DMS79 (cell line): Measurements from ENCODE around the gene DCBLD1.
"Not testable (repeated sequence)": the region's sequence is repeated elsewhere in the genome, so short reads cannot be mapped to it uniquely, and the experiment has no call there.

Source experiments
- DNase-seq: peaks from one replicate; lab custom pipeline; 2025; lab: John Stamatoyannopoulos, UW

DCBLD1 gene

GRCh38 chr6:117482240-117483003 lies at the start of gene DCBLD1:
DCBLD1 (plus strand) TSS chr6:117482674; CDS start chr6:117482782, 108 bp downstream.
- DNase-seq: peak; percentile 59

DNA sequence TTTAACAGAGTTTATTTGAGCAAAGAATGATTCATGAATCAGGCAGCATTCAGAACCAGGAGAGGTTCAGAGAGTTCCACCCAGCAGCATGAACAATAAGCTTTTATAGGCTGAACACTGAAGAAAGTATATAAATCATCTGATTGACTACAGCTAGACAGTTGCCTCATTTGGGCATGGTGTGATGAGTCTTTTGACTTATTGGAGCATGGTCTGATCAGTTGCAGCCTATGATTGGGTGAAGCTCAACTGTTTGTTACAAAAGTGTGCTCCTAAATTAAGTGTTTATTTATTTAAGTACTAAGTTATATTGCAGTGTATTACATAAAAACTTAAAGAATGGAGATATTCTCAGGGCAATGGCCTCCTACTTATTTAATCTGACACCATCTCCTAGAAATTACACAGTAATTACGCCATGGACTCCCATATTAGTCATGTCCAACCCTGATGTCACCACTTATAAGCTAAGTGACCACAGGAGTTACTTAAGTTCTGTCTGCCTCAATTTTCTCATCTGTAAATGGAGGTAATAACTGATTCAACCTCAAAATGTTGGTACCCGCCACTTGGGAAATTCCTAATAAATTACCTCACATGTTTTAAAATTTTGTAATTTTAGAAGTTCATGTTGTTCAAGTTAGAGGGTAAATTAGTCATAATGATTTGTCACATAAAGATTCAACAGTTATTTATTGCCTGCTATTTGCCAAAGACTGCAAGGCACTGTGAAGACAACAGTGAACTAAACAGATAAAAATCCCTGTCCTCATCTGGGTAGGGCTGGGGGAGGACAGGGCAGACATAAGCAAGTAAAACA lies 41.6 kb upstream of the DCBLD1 start:
- DNase-seq: no peak

DNA sequence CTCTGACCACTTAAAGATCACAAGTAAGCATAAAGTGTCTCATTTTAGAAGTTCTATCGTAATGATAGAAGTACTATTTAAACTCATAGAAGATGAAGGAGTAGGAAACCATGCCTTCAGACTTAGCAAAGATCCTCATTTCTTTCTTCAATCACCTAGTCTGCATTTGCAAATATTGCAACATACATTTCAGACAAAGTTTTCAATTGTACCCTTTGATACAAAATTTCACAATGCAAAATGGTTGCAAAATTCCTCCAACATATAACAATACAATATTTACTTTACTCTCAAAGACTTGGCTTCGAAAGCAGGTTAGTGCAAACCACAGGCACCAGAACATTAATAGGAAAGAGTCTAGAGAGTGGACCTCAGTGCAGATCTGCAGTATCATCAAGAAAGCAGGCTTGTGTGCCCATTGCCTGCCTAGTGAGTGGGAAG lies 40.6 kb upstream of the DCBLD1 start:
- no peak for DNase-seq

GRCh38 chr6:117442313-117442712 lies 40.2 kb upstream of the DCBLD1 start:
- not testable (repeated sequence) for DNase-seq

- DNase-seq: no peak
Observed at GRCh38 chr6:117444600-117444999, 37.9 kb upstream of the DCBLD1 start.

GRCh38 chr6:117446861-117447260 lies 35.6 kb upstream of the DCBLD1 start:
- no peak for DNase-seq

DNA sequence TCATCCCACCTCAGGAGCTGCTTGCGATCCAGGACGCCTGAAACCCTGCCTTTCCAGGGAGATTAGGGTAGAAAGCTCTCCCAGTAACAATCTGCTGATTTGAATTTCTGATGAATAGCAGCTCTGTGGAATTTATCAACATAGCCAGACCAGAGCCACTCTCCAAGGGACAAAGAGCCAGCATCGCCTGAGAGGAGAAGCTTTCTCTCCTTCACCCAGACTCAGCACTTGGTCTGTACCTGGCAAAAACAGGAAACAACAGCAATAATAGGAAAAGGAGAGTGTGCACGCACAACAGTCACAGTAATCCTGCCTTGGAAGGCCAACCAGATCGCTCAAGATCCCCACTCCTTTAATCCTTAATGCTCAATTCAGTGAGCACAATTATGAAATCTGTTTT lies 34.5 kb upstream of the DCBLD1 start:
- DNase-seq: no peak

- DNase-seq: no peak
Observed at GRCh38 chr6:117448732-117449485, 33.6 kb upstream of the DCBLD1 start.

DNA sequence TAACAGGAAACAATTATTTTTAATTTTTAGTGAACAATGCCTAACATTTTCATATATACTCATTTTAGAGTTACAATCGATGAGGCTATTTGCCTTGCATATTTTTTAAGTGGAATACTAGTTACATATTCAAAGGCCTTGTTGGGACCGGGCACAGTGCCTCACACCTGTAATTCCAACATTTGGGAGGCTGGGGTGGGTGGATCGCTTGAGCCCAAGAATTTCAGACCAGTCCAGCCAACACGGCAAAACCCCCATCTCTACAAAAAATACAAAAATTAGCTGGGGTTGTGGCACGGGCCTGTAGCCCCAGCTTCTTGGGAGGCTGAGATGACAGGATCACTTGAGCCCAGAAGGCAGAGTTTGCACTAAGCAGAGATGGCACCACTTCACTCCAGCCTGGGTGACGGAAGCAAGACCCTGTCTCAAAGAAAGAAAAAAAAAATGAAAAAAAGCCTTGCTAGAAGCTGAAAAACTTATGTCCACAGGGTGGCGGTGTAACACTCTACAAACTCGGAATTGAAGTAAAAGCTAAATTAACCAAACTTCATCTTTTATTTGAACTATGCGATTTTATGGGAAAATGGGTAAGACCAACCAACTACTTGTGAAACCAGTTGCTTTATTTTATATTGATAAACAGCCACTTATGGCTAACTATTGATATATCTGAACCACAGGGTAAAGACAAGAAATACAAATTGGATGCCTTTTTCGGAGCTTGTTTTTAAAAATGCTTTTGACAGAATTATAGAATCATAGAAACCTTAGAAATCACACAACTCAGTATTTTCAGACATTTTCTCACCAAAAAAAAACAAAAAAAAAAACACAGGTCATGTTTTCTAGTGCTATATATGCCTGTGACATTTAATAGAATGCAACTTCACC lies 32.7 kb upstream of the DCBLD1 start:
- peak; percentile 19 for DNase-seq

- DNase-seq: no peak
Observed at GRCh38 chr6:117451671-117452070, 30.8 kb upstream of the DCBLD1 start.

DNA sequence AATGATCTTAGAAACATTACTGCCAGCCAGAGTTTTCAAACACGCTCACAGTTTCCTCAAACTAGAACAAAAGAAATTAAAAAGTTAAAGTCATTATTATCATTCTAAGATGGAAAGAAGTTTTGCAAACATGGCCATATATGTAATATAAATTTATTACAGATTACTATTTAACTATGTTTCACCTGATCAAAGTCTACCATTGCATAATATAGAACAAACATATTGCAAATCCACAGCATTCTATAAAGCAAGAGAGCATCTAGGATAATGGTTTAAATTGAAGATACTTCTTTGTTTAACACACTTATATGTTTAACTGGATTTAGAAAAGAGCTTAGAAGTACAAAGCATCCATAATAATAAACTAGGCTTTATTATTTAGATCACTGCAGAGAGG lies 26.2 kb upstream of the DCBLD1 start:
- no peak for DNase-seq

GRCh38 chr6:117456998-117457397 lies 25.5 kb upstream of the DCBLD1 start:
- no peak for DNase-seq

- no peak for DNase-seq
Observed at GRCh38 chr6:117459204-117459944, 23.1 kb upstream of the DCBLD1 start.

DNA sequence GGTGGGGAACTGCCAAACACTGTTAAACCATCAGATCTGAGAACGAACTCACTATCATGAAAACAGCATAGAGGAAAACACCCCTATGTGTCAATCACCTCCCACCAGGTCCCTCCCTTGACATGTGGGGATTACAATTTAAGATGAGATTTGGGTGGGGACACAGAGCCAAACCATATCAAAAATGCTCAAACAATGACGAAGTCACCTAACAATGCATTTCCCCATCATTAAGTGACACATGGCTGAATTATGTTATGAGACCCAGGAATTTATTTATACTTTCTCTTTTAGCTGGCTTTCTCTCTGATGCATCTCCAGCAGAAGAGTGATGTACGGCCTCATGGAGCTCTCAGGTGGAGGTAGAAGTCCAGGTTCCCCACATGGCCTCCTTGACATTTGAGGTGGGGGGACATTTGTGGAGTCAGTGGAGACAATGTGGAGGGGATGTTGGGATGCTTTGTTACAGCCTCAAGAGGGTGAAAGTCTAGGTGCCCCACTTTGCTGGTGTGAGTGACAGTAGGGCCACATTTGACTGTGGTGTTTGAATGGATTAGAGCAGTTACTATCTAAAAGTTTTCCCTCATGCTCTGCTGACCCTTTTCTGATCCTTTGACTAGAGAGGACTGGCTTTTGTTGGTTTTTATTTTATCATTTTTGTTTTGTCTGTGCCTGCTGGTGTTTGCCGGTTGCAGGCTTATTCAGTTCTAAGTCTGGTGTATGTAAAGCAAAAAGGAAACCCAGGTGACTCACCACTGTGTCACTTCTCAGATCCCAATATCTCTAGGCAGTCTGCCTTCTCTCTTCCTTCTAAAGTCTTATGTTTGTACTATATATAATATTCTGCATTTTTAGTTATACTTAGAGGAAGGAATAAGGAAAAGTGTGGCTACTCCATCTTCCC lies 18.5 kb upstream of the DCBLD1 start:
- no peak for DNase-seq

- no peak for DNase-seq
Observed at GRCh38 chr6:117464700-117465099, 17.8 kb upstream of the DCBLD1 start.

DNA sequence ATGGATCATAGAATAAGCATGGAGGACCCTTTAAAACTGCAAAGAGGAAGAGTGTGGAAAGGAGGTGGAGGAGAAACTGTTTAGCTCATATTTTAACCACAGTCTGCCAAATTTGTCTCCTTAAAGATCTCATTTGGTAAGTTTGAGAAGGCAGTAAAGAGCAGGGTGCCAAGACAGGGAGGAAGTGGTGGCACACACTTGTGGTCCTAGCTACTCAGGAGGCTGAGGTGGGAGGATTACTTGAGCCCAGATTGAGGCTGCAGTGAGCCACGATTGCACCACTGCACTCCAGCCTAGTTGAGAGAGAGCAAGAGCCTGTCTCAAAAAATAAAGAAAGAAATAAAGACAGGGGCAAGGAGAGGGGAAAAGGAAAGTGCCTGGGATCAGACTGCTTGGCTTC lies 16.8 kb upstream of the DCBLD1 start:
- DNase-seq: no peak

- no peak for DNase-seq
Observed at GRCh38 chr6:117467876-117468275, 14.6 kb upstream of the DCBLD1 start.

DNA sequence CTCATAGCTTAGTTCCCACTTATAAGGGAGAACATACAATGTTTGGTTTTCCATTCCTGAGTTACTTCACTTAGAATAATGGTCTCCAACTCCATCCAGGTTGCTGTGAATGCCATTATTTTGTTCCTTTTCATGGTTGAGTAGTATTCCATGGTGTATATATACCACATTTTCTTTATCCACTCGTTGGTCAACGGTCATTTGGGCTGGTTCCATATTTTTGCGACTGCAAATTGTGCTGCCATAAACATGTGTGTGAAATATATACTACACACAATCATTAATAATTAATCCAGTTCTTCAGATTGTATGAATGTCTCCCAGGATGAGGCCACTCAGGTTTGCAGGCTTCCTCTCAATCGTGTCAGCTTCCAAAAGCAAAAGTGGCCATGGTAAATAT lies 13.9 kb upstream of the DCBLD1 start:
- DNase-seq: not testable (repeated sequence)

- no peak for DNase-seq
Observed at GRCh38 chr6:117469356-117469755, 13.1 kb upstream of the DCBLD1 start.

DNA sequence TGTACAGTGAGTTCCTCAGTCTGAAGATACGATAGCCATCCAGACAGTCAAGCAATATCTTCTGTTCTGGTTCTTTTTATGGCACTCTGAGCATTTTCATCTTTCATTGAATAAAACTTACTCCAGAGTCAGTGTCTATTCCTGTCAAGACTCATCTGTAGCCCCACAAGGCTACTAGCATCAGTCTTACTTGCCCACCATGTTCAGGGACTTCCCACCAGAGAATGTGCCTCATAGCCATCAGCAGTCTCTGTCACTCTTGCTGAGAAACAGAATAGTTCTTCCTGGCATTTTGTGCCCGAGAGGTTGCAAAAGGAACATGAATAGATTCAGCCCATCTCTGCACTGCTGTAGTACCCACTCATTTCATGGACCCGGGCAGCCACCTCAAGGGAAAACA lies 12.7 kb upstream of the DCBLD1 start:
- DNase-seq: no peak
